GM19240 (cell line): ENCODE measurements around the gene PIP5K1B.

ENCODE experiments used
- DNase-seq: peaks from one replicate; pipeline ENCODE4 v3.0.0; 2011; ENCODE audit warnings: low spot score; ENCODE audit not compliant: insufficient read length

Gene PIP5K1B

DNA sequence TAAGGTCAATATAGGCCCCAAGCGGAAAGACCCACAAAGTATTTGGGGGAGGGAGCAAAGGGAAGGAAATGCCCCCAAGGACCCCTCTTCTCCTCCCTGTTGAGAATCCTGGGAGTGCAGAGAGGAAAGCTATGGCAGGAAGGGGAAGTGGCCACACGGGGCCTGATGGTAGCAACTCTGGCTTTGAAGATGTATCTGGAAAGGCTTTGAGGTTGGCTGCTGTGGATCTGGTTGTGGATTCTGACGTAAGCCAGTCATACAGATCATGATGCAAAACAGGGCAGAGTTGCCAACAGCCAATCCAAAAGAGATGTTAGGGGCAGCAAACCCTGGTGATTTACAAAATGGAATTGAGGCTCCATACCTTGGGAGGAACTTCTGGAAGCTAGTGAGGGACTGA, 200.1 kb downstream of the PIP5K1B start:
- DNase-seq: no peak

DNA sequence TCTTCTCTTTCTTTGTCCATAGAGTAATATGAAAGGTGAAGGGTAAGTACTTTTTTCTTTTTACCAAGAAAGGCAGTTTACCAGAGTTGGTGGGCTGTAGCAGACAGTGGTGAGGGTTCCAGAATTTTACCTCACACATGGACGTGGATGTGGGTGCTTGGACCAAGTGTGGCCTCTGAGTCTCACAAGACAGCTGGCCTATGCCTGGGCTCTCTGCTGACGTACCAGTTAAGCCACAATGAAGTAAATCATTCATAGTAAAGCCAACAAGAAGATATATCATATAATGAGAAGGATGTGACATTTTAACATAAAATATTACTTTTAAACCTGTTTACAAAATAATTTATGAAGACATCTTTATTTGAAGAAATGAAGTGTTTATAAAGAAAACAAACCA, 202.9 kb downstream of the PIP5K1B start:
- DNase-seq: no peak

DNA sequence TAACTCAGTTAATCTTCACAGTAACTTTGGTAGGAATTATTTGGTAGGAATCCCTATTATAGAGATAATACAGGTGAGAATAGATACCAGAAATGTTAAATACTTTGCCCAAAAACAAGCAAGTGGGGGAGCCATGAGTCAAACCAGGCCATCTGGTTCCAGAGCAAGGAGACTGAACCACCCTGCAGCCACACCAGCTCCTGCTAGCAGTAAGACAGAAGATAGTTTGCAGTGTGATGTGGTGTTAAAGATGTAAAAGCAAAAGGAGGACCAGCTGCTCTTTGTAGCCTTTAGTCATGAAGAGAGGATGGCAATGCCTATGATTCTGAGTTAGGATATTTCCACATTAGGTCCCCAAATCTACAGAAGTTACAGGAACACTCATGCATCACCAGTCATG, 207.5 kb downstream of the PIP5K1B start:
- no peak for DNase-seq

DNA sequence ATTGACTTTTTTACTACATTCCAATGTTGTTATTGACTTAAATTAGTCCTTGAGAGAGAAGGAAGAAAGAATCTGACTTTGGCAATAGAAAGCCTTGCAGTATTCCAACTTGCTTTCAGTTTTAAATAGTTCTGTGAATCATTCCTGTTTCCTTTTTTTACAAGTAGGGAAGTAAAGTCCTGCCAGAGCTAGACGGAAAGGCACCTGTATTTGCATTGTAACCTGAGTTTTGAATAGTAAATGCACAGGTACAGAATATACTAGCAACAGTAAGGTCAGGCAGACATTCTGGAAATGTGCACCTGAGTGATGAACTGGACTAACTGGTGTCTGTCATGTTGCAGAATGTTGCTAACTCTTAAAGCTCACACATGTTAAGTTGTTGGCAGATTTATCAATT, 208.0 kb downstream of the PIP5K1B start:
- DNase-seq: no peak

DNA sequence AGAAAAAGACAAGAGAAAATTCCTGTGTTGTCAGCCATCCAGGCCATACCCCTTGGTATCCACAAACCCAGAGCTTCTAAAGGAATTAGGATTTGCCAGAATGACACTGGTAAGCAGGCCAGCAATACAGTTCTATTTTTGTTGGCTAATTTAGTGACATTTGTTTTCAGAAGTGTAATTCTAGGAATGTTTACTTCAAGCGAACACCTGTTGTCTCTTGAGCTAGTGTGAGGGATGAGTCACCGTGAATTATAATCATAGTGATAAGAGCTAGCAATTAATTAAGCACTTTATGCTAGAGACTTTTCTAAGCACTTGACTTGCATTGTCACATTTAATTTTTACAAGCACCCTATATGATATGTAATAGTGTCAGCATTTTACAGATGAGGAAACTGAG, 209.7 kb downstream of the PIP5K1B start:
- no peak for DNase-seq

DNA sequence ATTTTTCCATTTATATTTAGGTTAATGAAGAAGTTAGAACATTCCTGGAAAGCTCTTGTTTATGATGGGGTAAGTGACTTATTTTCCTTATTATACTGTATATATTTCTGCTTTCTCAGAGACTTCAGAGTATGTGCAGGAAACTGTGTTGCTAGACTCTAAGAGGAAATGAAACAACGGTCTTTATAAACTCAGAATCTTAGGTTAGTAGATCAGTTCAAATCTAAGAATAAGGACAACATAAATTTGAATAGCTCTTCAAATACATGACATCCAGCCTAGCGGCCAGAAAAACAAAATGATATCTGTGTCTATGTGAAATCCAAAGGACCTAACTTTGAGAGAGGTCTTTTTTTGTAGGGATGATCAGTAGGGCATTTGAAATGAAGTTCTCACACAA, 214.6 kb downstream of the PIP5K1B start:
- no peak for DNase-seq

DNA sequence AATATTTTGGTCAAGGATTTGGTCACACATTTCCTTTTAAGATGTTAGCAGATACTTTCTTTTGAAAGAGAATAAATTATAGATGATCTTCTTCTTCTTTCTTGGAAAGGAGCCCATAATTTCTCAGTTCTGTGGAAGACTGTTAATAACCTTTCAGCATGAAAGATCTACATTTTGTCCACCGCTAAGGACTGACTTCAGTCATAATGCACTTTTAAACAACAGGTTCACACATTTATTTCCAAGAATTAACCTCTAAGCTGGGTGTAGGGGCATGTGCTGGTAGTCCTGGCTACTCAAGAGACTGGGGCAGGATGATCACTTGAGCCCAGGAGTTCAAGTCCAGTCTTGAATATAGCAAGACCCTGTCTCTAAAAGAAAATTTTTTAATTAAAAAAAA, 215.9 kb downstream of the PIP5K1B start:
- DNase-seq: no peak

DNA sequence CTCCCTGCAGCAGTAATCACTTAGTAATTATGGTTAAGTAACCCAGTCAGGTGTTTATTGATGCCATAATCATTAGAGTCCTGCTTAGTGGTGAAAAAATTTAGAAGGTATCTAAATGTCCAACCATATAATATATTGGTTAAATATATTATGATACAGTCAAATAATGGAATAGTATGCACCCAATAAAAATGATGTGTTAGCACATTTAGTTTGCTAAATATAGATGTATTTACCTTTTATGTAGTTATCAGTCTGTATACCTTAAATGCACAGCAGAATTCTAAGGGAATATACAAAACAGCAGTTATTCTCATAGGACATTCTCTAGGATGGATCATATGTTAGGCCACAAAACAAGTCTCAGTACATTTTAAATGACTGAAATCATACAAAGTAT, 218.4 kb downstream of the PIP5K1B start:
- no peak for DNase-seq

DNA sequence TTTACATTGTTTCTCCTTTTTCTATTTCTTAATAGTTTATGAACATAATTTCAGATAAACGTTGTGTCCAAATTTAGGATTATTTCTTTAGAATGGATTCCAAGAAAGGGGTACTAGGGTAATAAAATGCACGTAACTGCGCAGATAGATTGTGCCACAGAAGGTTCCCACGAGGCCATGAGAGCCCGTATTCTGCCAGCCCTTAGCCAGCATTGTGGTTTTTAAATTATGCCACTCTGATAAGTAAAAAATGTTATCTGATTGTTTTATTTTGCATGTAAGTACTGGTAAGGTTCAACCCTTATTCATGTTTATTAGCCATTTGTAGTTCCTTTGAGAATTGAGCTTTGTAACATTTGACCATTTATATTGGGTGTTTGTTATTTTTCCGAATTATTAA, 220.1 kb downstream of the PIP5K1B start:
- no peak for DNase-seq

DNA sequence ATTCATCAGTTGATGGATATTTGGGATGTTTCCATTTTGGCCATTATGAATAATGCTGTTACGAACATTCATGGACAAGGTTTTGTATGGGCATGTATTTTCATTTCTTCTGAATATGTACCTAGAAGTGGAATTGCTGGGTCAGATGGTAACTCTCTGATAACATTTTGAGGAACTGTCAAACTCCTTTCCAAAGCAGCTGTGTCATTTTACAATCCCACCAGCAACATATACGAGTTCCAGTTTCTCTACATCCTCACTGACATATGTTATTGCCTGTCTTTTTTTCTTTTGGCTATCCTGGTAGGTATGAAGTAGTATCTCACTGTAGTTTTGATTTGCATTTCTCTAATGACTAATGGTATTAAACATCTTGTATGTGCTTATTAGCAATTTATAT, 222.1 kb downstream of the PIP5K1B start:
- DNase-seq: no peak

DNA sequence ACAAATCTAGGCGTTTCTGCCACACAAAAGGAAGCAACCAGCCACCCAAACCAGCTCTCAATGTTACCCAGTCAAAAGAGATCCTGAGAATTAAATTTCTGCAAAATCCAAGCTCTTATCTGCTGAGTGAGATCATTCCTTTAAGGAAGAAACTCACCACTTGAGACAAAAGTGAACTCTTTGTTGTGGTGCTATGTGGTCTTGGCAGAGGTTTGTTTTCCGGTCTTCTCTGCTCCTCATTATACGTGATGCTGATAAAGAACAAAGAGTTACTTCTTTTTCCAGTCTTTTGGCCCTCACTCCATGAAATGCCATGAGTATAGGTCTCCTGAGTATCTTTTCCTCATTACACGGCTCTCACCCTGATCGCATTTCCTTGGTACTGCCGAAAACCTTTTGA, 226.8 kb downstream of the PIP5K1B start:
- DNase-seq: no peak

DNA sequence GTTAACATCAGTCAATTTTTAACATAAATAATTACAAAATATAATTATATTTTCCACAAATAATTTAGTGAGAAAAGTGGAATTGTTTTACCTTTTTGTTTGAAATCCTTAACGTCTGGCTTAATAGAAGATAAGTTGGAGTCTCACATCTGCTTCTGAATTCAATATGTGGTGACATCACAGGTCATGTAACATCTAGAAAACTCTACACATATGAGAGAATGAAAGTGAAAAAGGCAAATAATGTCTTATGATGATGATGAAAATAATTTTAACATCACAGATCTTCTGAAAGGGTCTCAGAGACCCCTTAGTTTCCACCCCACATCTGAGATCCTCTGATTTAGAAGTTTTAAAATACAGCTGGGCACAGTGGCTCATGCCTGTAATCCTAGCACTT, 227.4 kb downstream of the PIP5K1B start:
- no peak for DNase-seq

DNA sequence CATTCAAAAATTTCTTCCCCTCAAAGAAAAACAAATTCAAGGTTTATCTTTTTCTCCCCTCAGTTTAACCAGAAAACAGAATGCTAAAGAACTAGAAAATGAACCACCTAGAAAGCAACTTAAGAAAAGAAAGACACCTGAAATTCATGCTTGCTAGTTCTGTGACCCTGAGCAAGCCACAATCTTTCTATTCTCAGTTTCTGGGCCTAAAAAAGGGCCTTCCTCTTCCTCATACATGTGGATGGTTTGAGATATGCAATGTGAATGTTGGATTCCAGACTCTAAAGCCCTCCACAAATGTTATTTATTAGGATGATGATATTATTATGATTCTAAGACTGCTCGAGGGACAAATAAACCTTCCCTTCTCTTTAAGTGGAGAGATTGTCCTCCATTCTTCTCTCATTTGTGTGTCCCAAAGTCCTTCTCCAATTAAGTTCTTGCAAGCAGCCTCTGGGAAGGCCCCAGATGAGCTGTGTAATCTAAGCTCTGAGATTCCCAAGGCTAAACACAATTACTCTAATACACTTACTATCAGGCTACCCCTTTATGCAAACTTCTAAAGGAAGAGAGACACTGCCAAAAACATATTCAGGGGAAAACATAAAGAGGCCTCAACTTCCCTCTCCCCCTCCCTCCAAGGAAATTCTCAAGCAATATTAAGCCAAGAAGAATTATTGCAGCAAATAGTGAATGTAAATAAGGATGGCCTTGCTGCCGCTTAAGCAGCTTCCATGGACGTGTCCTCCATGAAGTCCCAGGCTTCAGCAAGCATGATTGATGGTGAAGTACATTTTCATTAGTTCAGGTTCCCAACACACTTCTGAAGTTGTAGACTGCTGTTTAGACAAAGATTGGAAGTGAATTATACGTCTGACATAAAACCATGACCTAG, 228.6 kb downstream of the PIP5K1B start:
- no peak for DNase-seq

DNA sequence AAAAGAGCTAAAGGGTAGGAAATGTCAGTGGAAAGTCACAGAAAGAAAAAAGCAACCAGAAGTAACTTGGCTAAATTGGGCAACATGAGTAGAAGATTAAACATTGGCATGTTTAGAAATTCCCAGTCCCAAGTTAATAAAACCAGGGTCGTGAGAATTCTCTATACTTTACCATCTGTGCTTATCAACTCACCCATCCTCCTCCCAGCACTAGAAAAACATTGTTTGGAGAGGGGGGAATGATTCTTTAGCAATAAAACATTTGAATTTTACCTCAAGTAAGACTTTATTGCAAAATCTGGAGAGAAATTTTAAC, 229.2 kb downstream of the PIP5K1B start:
- DNase-seq: no peak

DNA sequence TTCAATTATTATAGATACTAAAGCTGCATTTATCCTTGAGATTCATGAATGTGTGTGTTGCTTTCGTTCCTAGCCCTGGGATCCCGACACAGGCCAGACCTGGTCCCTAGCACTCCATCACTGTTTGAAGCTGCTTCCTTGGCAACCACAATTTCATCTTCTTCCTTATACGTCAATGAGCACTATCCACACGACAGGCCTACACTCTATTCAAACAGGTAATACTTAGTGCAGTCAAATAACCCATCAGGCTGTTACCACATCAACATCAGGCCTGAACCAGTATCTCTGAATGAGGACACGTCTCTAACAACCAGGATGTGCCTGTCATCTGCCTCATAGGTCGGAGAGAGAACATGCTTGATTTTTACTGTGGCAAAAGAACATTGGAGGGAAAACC, 235.5 kb downstream of the PIP5K1B start:
- DNase-seq: no peak

DNA sequence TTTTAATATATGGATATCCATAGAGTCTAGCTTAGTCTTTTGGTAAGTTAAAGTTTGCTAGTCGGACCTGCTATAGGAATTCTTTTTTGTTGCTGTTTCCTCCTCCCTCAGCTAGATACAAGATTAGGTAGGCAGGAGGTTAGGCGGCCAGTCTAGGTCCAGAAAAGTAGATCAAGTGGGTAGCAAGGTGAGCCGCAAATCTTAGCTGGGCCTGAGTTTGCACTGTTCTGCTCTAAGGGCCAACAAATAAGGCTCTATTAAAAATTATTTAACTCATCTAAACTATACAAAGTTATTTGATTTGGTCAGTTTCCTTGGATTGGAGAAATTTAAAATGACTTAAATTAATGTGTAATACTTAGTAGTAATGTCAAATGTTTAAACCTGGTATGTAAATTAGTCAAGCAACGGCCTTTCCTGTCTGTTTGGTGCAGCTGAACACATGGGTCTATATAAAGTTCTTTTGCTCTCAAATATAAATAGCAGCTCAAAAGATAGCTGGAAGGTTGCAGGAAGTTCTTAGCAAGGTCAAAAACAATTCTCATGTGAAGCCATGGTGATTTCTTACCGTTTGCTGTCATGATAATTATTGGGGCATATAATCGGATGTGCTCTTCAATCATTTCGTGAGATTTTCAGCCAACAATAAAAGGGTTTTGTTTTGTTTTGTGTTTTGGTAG, 236.9 kb downstream of the PIP5K1B start:
- DNase-seq: no peak

DNA sequence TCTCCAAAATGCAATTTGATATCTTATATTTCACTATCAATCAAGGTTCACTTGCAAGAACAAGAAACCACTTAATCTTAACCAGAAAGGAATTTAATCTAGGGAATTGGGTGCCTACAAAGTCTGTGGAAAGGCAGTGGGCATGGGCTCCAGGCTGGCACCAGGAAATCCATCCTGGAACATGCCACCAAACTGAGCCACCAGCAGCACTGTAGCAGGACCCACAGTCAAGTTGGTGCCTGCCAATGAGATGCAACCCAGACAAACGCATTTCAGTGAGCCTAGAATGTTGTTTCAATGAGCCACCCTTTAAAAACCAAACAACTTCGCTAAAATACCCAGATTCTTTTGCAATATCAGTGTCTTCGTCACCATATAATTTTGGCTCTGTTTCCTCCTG, 237.8 kb downstream of the PIP5K1B start:
- DNase-seq: no peak

DNA sequence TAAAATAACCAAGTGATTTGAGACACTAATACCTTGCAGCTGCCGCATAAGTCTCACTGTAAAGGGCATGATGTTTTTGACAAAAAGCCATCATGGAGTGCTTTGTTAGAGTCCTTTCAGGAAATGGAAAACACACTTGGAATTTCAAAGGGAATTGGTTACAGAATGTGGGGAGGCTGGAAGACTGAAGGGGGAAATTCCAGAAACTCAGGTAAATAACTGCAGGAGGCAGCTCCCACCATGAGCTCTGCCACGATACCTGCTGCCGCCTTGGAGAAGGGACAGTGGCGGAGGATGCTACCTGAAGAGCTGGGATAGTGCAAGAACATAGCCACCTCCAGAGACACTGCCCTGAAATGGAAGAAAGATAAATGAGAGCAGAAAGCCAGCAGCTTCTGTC, 242.0 kb downstream of the PIP5K1B start:
- no peak for DNase-seq

DNA sequence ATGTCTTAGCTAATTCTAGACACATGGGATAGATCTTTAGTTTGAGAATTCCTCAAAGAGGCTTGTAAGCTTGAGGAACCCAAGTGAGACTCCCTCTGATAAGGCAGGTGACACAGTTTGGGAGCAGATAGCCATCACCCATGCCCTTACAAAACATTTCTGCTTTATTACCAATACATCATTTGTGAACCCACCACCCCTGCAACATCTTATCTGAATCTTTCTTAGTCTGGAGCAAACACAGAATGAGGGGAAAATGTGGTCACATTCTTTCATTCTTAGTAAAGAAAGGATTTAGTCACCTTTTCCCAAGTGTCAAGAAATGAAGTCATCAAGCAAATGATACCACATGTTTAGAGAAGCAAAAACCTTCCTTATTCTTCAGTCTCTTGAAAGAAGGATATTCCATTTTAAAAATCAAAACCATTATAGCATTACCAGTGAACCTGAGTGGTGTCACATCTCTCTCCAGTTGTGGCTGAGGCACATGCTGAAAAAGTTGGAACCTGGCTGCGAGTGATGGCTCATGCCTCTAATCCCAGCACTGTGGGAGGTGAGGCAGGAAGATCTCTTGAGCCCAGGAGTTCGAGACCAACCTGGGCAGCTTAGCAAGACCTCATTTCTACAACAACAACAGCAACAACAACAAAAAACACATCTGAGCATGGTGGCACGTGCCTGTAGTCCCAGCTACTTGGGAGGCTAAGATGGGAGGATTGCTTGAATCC, 243.0 kb downstream of the PIP5K1B start:
- no peak for DNase-seq

DNA sequence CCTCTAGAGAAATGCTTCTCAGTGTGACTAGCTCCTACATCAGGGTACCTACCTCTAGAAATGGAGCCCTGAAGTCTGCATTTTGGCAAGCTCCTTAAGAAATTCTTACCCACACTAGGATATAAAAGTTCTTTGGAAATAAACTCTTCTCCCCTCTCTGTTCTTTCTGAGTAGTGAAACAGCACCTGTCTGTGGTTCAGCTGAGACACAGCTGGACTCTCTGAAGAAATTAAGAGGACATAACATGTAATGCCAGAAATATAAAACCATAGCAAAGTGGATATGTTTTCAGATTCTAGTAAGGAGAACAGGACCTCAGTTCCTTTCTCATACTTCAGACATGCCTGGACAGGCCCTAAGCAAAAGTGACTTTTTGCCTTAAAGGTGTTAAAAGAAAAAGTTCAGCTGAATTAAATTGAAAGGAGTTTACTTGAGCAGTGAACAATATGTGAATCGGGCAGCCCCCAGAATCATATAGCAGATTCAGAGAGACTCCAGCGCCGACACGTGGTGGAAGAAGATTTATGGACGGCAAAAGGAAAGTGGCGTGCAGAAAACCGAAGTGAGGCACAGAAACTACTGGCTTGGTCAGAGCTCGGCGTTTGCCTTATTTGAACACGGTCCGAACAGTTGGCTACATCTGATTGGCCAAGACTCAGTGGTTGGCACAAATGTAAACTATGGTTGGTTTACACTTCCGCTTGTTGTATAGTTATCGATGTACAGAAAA, 244.4 kb downstream of the PIP5K1B start:
- DNase-seq: no peak

DNA sequence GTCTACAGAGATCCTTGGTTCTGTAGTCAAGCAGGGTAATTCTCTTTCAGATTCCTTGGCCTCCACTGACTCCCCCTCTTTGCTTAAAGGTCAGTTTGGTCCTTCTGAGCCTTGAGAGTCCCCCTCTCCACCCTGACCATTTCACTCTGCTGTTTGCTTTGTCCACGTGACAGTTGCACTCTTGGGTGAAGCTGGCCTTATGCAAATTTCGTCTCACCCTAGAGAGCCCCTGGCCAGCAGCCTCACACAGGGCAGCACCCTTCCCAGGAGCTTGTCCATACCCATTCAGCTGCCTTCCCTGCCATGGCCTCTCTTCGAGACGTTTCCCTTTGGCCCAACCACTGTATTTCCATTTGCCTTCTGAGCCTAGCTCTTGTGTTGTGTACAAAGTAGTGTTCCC, 245.1 kb downstream of the PIP5K1B start:
- DNase-seq: no peak

DNA sequence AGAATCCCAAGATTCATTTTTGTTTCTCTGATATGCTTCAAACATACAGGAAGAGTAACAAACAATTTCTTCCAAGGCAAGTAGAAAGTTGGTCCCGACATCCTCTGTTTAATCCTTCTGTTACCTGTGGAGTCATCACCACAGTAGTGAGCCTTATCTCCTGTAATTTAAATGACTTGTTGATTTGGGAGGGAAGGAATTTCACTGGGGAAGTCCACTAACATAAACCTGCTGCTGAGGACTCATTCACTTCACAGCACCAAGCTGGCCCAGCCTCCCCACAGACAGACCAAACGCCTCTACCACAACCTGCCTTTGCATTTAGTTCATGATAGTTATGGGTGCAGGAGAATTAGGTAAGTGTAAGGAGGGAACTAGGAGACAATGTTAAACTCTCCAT, 245.6 kb downstream of the PIP5K1B start:
- DNase-seq: no peak
